HG03025 (cell line): ENCODE measurements around the gene ERICH6.

Experiments used
- ATAC-seq: cut with Tn5 transposase; IDR thresholded peaks from one replicate; pipeline ENCODE4 v1.9.1; 2021; ENCODE audit warnings: mild to moderate bottlenecking, moderate library complexity; ENCODE audit not compliant: unreplicated experiment, low FRiP score

The ERICH6 gene

DNA sequence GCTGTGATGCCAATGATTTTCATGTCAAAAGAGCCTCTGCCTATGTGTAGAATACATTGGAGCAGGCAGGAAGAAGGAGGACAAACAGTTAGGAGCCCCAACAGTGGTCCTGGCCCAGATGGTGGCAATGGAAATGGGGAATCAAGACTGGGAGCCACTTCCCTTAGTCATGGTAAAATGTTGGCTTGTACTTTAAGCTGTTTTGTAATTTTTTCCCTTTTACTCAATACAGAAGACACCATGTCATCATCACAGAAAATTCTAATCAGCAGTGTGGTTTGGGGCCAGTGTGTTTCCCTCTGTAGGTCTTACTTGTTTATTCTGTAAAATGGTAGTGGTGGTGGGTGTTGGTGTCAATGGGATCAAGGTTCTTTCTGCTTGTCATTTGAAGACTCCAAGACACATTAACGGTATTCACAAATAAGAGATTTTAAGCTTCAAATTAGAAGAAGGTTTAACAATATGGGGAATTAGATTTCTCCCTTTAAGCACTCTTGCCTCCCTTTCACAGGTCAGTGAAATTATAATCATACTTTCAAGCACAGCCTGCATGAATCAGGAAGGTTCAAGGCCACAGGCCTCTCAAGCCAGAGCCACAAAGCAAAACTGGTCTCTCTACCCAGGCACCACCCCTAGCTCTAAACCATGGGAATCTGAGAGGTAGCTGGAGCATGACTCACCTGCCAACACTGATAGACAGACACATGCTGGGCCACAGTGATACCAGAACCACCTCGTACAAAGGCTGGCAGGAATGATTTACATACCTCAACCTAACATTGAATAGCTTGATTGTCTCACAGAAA lies 34.4 kb upstream of the ERICH6 start:
- ATAC-seq: no peak

- ATAC-seq: no peak
Measured at GRCh38 chr3:150736903-150737832, 33.4 kb upstream of the ERICH6 start.

DNA sequence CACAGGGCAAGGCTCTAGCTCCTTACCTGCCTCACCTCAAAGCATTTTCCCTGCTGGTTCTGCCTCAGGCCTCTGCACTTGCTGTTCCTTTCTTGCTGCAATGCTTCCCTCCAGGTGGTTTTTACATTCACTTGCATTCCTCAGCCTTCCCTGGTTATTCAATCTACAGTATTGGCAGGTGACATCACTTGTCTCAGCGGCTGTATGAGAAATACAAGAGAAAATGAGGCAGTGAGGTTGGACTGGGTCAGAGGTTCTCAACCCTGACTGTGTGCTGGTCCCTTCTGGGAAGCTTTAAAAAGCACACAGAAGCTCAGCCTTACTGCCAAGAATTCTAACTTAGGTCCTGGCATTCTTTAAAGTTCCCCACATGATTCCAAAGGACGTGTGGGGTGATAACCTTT lies 32.6 kb upstream of the ERICH6 start:
- no peak for ATAC-seq

- ATAC-seq: no peak
Measured at GRCh38 chr3:150734795-150735119, 31.0 kb upstream of the ERICH6 start.

- no peak for ATAC-seq
Measured at GRCh38 chr3:150733936-150734794, 30.4 kb upstream of the ERICH6 start.

- no peak for ATAC-seq
Measured at GRCh38 chr3:150733373-150733935, 29.7 kb upstream of the ERICH6 start.

DNA sequence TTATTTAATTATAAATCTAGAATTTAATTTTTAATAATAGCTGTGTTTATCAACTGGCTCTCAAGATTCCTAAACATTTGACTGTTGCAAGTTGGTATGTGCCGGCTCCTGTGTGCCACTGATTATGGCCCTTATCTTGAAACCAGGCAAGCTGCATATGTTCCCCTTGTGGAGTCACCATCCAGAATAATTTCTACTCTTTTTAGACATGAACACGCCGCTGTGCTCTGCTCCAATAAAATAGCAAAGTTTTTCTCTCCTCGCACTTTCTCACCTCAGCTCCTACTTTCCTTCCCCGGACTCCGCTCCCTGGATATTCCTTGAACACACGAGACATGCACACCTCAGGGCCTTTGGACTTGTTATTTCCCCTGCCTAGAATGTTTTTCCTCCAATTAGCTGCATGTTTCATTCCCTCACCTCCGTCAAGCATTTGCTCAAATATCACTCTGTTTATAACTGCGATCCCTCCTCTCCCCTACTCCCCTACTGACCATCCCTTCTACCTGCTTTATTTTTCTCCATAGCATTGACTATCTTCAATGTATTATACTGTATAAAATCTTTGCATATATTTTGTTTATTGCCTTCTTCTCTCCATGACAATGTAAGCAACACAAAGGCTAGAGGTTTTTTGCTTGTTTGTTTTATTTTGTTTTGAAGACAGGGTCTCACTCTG lies 26.1 kb upstream of the ERICH6 start:
- no peak for ATAC-seq

- no peak for ATAC-seq
Measured at GRCh38 chr3:150727653-150728502, 24.2 kb upstream of the ERICH6 start.

DNA sequence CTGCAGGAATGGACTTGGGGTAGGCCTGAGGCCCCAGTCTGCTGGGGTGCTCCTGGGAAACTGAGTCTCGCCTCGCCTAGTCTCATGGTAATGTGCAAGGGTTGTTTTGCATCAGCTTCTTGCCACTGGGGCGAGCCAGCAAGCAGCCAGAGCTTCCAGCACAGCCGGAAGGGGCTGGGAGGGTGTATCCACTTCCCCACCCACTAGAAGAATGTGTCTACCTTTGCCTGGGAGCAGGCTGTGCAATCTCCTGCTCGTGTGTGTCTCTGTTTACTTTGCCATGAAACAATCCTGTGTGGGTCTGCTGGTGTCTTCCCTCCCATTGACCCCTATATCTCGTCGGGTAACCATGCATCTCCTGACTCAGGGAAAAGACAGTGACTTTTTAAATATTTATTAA lies 21.8 kb upstream of the ERICH6 start:
- no peak for ATAC-seq

- no peak for ATAC-seq
Measured at GRCh38 chr3:150723946-150724345, 20.2 kb upstream of the ERICH6 start.

DNA sequence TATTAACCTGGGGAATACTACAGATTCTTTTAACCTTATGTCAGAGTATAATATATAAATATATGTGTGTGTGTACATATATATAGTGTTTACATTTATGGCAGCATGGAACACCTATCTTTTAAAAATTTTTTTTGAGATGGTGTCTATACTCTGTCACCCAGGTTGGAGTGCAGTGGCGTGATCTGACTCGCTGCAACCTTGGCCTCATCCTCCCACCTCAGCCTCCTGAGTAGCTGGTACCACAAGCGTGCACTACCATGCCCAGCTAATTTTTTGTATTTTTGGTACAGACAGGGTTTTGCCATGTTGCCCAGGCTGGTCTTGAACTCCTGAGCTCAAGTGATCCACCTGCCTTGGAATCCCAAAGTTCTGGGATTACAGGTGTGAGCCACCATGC lies 18.5 kb upstream of the ERICH6 start:
- no peak for ATAC-seq

GRCh38 chr3:150721285-150722130 lies 17.8 kb upstream of the ERICH6 start:
- ATAC-seq: no peak

DNA sequence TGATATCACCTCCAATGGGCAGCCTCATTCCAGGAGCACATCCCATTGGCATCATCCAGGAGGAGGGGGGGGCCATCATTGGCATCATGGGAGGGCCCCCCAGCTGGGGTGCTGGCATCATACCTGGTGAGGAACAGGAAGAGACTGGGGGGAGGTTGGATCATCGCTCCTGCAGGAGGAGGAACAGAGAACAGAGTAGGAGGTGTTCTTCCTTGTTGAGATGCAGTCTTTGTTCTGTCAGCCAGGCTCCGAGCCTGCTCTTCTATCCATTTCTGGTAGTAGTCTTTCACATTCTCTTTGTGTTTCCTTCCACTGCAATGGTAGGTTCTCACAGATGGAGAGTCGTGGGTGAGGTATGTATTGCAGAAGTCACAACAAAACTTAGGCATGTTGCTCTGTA lies 16.7 kb upstream of the ERICH6 start:
- no peak for ATAC-seq

DNA sequence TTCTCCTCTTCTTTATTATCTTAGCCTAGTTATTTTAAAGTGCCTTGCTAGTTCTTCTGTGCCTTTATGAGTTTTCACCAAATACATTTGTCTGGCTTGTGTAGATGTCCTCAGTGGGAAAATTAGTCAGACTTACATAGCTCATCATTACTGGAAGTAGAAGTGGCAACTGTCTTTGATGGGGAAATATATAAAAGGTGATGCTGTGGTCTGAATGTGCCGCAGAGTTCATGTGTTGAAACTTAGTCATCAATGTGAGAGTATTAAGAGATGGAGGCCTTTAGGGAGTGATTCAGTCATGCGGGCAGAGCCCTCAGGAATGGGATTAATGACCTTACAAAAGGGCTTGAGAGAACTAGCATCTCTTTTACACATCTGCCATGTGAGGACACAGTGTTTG lies 6.4 kb upstream of the ERICH6 start:
- ATAC-seq: no peak

DNA sequence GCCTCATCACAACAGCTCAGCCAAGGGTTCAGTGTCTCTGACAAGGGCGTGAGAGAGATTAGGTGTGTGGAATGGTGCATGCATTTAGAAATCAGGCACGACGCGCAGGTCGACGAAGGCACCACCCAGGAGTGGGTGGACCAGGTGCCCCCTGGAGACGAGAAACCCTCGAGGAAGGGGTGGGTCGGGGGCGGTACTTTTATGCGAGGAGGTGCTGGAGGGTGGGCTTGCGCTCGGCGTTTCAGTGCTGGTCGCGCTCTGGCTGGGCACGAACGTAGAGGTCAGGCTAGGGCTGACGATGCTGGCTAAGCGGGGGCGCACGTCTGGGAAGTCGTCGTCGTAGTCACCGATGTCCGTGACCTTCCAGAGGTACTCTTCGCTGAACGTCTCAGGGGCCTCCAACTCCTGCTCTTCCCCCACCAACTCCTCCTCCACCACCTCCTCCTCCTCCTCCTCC lies 393 bp downstream of the ERICH6 start:
- peak; percentile 36 for ATAC-seq

DNA sequence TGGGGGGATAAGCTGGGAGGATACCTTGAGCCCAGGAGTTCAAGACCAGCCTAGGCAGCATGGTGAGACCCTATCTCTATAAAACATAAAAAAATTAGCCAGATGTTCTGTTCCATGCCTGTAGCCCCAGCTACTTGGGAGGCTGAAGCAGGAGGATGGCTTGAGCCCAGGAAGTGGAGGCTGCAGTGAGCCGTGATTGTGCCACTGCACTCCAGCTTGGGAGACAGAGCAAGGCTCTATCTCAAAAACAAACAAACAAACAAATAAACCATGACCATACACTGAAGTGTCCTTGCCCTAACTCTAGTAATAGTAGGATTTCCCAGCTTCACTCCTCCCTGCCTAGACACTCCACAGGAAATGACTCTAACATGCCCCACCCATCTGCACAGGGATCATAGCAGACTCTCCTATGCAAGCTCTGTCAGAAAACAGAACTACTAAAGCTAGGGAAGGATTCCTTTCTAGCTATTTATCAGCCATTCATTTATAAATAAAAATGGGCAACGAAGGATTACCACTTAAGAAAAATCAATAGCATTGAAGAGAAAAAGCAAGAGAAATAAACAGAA lies 4.6 kb downstream of the ERICH6 start:
- ATAC-seq: no peak

GRCh38 chr3:150697646-150698045 lies 6.1 kb downstream of the ERICH6 start:
- no peak for ATAC-seq
